HepG2 (cell line): ENCODE data around the gene ATRAID. TPM values are rescaled to one million over a fixed set of nuclear protein-coding genes. Genes with fewer than 3 reads are reported as not detected.
A peak's percentile ranks its signal among the peaks of the same experiment; 100 is the strongest.

ENCODE experiments used
- KDM4B ChIP-seq: sonication (generic); formaldehyde crosslinking; IDR thresholded peaks from 2 replicates; pipeline ENCODE4 v1.4.0; 2020; ENCODE audit warnings: missing genetic modification reagents
- SATB2 ChIP-seq: sonication (generic); formaldehyde crosslinking; IDR thresholded peaks from 2 replicates; pipeline ENCODE4 v1.5.0; 2020; ENCODE audit warnings: missing genetic modification reagents
- SSRP1 ChIP-seq: IDR thresholded peaks from 2 replicates; pipeline ENCODE4 v1.6.1; 2016; ENCODE audit warnings: control low read depth
- ZFP37 ChIP-seq: sonication (generic); formaldehyde crosslinking; IDR thresholded peaks from 2 replicates; pipeline ENCODE4 v1.4.0; 2020; ENCODE audit warnings: missing genetic modification reagents, borderline replicate concordance
- ZNF589 ChIP-seq: sonication (generic); formaldehyde crosslinking; conservative IDR thresholded peaks from 2 replicates; pipeline ENCODE4 v1.8.0; 2022; ENCODE audit warnings: mild to moderate bottlenecking, moderate library complexity, missing genetic modification reagents
- ZNF891 ChIP-seq: sonication (generic); formaldehyde crosslinking; IDR thresholded peaks from 2 replicates; pipeline ENCODE4 v1.5.0; 2020; ENCODE audit warnings: mild to moderate bottlenecking, missing genetic modification reagents
- polyA plus RNA-seq, 8 experiments: library from polyadenylated mRNA; depleted of rRNA in 3 of 8; stranded (reverse) in 7 of 8; unstranded in 1 of 8; fragments of >200 nt; fragmentation: Illumina TruSeq in 4 of 8; extraction: Trizol in 4 of 8; gene quantifications; 2 replicates each; pipeline versions ENCODE4 v1.2.1 to v1.2.3, GENCODE V29; 2011 to 2016; ENCODE audit warnings: low read depth in 4 of 8, missing spikeins in 1 of 8, mixed read lengths in 1 of 8; ENCODE audit not compliant: insufficient read depth in 1 of 8
- total RNA-seq, 5 experiments: library from RNA; depleted of rRNA; stranded (reverse); fragments of >200 nt; fragmentation: Illumina TruSeq; extraction: Trizol; gene quantifications; 2 replicates each; pipeline ENCODE4 v1.2.3, GENCODE V29; 2016; ENCODE audit warnings: low read depth in 1 of 5
- TF ChIP-seq, protein P1 (sequence below): sonication (generic); formaldehyde crosslinking; IDR thresholded peaks from 2 replicates; pipeline ENCODE4 v1.5.1; 2020; ENCODE audit warnings: mild to moderate bottlenecking, missing genetic modification reagents, moderate library complexity
- TF ChIP-seq, protein P2 (sequence below): sonication (generic); formaldehyde crosslinking; IDR thresholded peaks from 2 replicates; pipeline ENCODE4 v1.5.1; 2020; ENCODE audit warnings: missing genetic modification reagents, mild to moderate bottlenecking, borderline replicate concordance
- TF ChIP-seq, protein P3 (sequence below): sonication (generic); formaldehyde crosslinking; IDR thresholded peaks from 2 replicates; pipeline ENCODE4 v1.4.0; 2020; ENCODE audit warnings: missing genetic modification reagents
- TF ChIP-seq, protein P4 (sequence below): sonication (generic); formaldehyde crosslinking; IDR thresholded peaks from 2 replicates; pipeline ENCODE4 v1.5.0; 2020; ENCODE audit warnings: mild to moderate bottlenecking, missing genetic modification reagents, moderate library complexity
- TF ChIP-seq, protein P5 (sequence below): IDR thresholded peaks from 2 replicates; pipeline ENCODE4 v1.4.0; 2020; ENCODE audit warnings: mild to moderate bottlenecking, missing genetic modification reagents

Gene ATRAID
- total and polyA plus RNA-seq, 2 of the 13 experiments (the other 11 are each of a cell fraction or from before 2014, with no cell fraction given): 207 to 382 TPM

DNA sequence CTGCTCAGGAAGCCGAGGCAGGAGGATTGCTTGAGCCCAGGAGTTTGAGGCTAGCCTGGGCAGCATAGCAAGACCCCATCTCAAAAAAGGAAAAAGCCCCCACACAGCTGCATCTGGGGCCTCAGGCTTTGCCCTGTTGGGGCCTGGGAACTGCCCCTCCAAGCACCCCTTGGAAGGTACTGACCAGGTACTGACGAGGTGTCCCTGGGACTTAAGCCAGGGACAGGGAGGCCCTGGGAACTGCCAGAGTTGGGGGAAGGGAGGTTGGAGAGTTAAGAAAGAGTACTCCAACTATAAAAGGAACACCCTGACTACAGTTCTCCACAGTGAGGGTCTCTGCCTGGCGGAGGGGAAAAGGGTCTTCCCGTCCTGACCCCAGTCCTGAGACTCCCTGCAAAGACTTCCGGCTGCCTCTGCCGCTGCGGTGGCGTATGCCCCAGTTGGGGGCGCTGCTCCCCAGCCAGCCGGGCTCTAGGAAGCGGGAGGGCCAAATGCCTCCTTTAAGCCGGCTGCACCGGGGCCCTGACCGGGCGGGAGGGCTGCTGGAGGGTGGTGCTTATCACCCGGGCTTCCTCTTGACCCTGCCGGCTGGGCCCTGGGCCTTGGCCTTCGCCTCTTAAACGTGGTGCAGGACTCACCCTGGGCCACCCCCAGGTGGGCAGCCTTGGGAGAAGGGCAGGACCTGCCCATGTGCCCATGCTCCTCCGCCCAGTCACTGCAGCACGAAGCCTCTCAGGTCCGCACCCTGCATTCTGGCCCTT, 38.2 kb downstream of the ATRAID start (continued):
- TF ChIP-seq, protein P1, sequence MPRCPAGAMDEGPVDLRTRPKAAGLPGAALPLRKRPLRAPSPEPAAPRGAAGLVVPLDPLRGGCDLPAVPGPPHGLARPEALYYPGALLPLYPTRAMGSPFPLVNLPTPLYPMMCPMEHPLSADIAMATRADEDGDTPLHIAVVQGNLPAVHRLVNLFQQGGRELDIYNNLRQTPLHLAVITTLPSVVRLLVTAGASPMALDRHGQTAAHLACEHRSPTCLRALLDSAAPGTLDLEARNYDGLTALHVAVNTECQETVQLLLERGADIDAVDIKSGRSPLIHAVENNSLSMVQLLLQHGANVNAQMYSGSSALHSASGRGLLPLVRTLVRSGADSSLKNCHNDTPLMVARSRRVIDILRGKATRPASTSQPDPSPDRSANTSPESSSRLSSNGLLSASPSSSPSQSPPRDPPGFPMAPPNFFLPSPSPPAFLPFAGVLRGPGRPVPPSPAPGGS: peak; percentile 76; the same call in 1 of the 2 replicates
- TF ChIP-seq, protein P2, sequence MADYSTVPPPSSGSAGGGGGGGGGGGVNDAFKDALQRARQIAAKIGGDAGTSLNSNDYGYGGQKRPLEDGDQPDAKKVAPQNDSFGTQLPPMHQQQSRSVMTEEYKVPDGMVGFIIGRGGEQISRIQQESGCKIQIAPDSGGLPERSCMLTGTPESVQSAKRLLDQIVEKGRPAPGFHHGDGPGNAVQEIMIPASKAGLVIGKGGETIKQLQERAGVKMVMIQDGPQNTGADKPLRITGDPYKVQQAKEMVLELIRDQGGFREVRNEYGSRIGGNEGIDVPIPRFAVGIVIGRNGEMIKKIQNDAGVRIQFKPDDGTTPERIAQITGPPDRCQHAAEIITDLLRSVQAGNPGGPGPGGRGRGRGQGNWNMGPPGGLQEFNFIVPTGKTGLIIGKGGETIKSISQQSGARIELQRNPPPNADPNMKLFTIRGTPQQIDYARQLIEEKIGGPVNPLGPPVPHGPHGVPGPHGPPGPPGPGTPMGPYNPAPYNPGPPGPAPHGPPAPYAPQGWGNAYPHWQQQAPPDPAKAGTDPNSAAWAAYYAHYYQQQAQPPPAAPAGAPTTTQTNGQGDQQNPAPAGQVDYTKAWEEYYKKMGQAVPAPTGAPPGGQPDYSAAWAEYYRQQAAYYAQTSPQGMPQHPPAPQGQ: 0 out of 2 replicates have a peak, but pooled peaks have one; percentile 65
- TF ChIP-seq ZNF891 (CRISPR knock-in tag) (0 out of 2 replicates have a peak, but pooled peaks have one; percentile 22), ZFP37 (no peak), ZNF589 (no peak), SSRP1 (no peak), SATB2 (CRISPR knock-in tag) (no peak), KDM4B (CRISPR knock-in tag) (peak; percentile 64; the same call in 1 of the 2 replicates)
- TF ChIP-seq, protein P3, sequence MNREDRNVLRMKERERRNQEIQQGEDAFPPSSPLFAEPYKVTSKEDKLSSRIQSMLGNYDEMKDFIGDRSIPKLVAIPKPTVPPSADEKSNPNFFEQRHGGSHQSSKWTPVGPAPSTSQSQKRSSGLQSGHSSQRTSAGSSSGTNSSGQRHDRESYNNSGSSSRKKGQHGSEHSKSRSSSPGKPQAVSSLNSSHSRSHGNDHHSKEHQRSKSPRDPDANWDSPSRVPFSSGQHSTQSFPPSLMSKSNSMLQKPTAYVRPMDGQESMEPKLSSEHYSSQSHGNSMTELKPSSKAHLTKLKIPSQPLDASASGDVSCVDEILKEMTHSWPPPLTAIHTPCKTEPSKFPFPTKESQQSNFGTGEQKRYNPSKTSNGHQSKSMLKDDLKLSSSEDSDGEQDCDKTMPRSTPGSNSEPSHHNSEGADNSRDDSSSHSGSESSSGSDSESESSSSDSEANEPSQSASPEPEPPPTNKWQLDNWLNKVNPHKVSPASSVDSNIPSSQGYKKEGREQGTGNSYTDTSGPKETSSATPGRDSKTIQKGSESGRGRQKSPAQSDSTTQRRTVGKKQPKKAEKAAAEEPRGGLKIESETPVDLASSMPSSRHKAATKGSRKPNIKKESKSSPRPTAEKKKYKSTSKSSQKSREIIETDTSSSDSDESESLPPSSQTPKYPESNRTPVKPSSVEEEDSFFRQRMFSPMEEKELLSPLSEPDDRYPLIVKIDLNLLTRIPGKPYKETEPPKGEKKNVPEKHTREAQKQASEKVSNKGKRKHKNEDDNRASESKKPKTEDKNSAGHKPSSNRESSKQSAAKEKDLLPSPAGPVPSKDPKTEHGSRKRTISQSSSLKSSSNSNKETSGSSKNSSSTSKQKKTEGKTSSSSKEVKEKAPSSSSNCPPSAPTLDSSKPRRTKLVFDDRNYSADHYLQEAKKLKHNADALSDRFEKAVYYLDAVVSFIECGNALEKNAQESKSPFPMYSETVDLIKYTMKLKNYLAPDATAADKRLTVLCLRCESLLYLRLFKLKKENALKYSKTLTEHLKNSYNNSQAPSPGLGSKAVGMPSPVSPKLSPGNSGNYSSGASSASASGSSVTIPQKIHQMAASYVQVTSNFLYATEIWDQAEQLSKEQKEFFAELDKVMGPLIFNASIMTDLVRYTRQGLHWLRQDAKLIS: no peak; the same call in 1 of the 2 replicates
- TF ChIP-seq, protein P4, sequence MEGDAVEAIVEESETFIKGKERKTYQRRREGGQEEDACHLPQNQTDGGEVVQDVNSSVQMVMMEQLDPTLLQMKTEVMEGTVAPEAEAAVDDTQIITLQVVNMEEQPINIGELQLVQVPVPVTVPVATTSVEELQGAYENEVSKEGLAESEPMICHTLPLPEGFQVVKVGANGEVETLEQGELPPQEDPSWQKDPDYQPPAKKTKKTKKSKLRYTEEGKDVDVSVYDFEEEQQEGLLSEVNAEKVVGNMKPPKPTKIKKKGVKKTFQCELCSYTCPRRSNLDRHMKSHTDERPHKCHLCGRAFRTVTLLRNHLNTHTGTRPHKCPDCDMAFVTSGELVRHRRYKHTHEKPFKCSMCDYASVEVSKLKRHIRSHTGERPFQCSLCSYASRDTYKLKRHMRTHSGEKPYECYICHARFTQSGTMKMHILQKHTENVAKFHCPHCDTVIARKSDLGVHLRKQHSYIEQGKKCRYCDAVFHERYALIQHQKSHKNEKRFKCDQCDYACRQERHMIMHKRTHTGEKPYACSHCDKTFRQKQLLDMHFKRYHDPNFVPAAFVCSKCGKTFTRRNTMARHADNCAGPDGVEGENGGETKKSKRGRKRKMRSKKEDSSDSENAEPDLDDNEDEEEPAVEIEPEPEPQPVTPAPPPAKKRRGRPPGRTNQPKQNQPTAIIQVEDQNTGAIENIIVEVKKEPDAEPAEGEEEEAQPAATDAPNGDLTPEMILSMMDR: peak; percentile 99
- TF ChIP-seq, protein P5, sequence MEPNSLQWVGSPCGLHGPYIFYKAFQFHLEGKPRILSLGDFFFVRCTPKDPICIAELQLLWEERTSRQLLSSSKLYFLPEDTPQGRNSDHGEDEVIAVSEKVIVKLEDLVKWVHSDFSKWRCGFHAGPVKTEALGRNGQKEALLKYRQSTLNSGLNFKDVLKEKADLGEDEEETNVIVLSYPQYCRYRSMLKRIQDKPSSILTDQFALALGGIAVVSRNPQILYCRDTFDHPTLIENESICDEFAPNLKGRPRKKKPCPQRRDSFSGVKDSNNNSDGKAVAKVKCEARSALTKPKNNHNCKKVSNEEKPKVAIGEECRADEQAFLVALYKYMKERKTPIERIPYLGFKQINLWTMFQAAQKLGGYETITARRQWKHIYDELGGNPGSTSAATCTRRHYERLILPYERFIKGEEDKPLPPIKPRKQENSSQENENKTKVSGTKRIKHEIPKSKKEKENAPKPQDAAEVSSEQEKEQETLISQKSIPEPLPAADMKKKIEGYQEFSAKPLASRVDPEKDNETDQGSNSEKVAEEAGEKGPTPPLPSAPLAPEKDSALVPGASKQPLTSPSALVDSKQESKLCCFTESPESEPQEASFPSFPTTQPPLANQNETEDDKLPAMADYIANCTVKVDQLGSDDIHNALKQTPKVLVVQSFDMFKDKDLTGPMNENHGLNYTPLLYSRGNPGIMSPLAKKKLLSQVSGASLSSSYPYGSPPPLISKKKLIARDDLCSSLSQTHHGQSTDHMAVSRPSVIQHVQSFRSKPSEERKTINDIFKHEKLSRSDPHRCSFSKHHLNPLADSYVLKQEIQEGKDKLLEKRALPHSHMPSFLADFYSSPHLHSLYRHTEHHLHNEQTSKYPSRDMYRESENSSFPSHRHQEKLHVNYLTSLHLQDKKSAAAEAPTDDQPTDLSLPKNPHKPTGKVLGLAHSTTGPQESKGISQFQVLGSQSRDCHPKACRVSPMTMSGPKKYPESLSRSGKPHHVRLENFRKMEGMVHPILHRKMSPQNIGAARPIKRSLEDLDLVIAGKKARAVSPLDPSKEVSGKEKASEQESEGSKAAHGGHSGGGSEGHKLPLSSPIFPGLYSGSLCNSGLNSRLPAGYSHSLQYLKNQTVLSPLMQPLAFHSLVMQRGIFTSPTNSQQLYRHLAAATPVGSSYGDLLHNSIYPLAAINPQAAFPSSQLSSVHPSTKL (CRISPR knock-in tag): peak; percentile 35; the same call in 1 of the 2 replicates
